ENCODE measurements around the gene SCGB1C2. TPM values are rescaled to one million over a fixed set of nuclear protein-coding genes. Genes with fewer than 3 reads are reported as not detected.

SCGB1C2 gene
- total and polyA plus RNA-seq, 2 donors (not counting 3 experiments of a cell fraction or from before 2014, with no cell fraction given): not detected

GRCh38 chr17:146546-146945 is 9.2 kb downstream of the SCGB1C2 start:
- Histone ChIP-seq H3K4me1 (ENCODE audit: control insufficient read depth, extremely low read depth, insufficient read depth, low read length) (no peaks in the 10 kb centered on the region), H3K9me3 (replicated peaks; ENCODE audit: control insufficient read depth, insufficient read depth, low read length) (no peaks in the 10 kb centered on the region), H2AFZ (ENCODE audit: low read depth, low read length) (no peak overlapping the region), H3K36me3 (ENCODE audit: control insufficient read depth in 2 of 2, extremely low read depth in 1 of 2, insufficient read depth in 2 of 2, low read length in 2 of 2) (no peaks in the 10 kb centered on the region), H4K20me1 (replicated peaks; ENCODE audit: control insufficient read depth, extremely low read depth, insufficient read depth, low read length) (no peaks in the 10 kb centered on the region), H3K9me1 (replicated peaks; ENCODE audit: control insufficient read depth, extremely low read depth, insufficient read depth, low read length) (no peaks in the 10 kb centered on the region), H3K27me3 (ENCODE audit: control insufficient read depth in 2 of 2, insufficient read depth in 2 of 2, low read length in 2 of 2) (no peaks in the 10 kb centered on the region), H3K4me2 (ENCODE audit: insufficient read depth, low read length) (no peak overlapping the region), H3K9ac (replicated peaks; ENCODE audit: extremely low read depth, insufficient read depth, low read length) (no peak overlapping the region), H3K79me2 (ENCODE audit: control insufficient read depth, insufficient read depth, low read length) (no peaks in the 10 kb centered on the region), H3K27ac (ENCODE audit: insufficient read depth, low read depth, low read length) (no peak overlapping the region), H3K4me3 (replicated peaks in 1 of 3; ENCODE audit: insufficient read depth in 1 of 3, low read depth in 1 of 3, low read length in 3 of 3) (no peak overlapping the region)
- DNase-seq (ENCODE audit: low read depth, low spot score) (no peak), FAIRE-seq (no peak)
- TF ChIP-seq FOS (IDR thresholded peaks at IDR 0.05; ENCODE audit: borderline replicate concordance, insufficient read depth, low read length): no peak
- TF ChIP-seq, protein P1, sequence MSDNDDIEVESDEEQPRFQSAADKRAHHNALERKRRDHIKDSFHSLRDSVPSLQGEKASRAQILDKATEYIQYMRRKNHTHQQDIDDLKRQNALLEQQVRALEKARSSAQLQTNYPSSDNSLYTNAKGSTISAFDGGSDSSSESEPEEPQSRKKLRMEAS (IDR thresholded peaks at IDR 0.05; ENCODE audit: insufficient read depth, insufficient read length): no peak
- dilution Hi-C loops (cut with MboI; ENCODE audit: extremely low pct_ligation_motif_present, low sequenced_read_pairs): no loop called here
- intact Hi-C loops (cut with micrococcal nuclease): loop anchor here (5.0 kb wide), 1 partner anchor 556 kb away; no protein-coding TSS in a partner anchor
- ChIA-PET CTCF (interaction anchor here (3.1 kb wide), 1 partner anchor 240 kb away, joined by 20 read pairs; no protein-coding TSS in a partner anchor), POLR2A (interaction anchor here (0.6 kb wide), 1 partner anchor 997 kb away, joined by 10 read pairs; no protein-coding TSS in a partner anchor)
- no TSS peak for BruUV-seq (replicated peaks)

DNA sequence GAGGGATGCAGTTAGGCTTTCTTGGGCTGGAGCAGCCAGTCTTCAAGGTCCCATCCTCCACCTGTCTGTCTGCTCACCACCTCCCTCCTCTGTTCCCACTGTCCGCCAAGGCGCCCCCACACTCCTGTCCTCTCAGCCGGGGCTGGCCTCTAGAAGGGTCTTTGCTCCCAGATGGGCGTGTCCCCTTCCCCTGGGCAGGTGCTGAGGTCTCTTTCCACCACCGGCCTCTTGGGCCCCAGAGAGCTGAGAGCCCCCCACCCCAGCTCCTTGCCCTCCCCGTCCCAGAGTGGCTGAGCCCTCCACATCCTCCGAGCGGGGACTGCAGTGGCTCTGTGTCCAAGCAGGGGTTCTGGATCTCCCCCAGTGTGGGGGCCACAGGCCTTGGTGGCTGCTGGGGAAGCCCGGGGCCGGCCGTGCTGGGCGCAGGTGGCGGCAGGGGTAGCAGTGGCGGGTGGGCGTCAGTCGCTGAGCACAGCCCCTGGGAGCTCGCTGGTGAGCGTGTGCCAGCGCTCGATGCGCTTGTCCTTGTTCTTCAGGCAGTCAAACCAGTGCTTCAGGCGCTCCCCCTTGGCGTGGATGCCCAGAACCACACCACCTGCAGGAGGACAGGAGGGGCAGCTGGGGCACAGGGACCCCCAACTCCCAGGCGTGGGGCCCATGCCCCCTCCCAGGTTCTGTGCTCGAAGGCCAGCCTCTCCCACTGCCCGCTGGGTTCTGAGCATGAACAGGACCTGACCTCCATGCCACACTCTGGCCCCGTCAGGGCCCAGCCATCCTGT is 9.8 kb downstream of the SCGB1C2 start:
- Histone ChIP-seq H3K9ac (replicated peaks; ENCODE audit: extremely low read depth, insufficient read depth, low read length) (no peak overlapping the region), H3K36me3 (ENCODE audit: control insufficient read depth in 2 of 2, extremely low read depth in 1 of 2, insufficient read depth in 2 of 2, low read length in 2 of 2) (no peaks in the 10 kb centered on the region), H3K4me3 (replicated peaks in 1 of 3; ENCODE audit: insufficient read depth in 1 of 3, low read depth in 1 of 3, low read length in 3 of 3) (no peak overlapping the region), H3K4me1 (ENCODE audit: control insufficient read depth, extremely low read depth, insufficient read depth, low read length) (no peaks in the 10 kb centered on the region), H3K27ac (ENCODE audit: insufficient read depth, low read depth, low read length) (no peak overlapping the region), H2AFZ (ENCODE audit: low read depth, low read length) (no peak overlapping the region), H3K9me1 (replicated peaks; ENCODE audit: control insufficient read depth, extremely low read depth, insufficient read depth, low read length) (no peaks in the 10 kb centered on the region), H3K4me2 (ENCODE audit: insufficient read depth, low read length) (no peak overlapping the region), H3K27me3 (ENCODE audit: control insufficient read depth in 2 of 2, insufficient read depth in 2 of 2, low read length in 2 of 2) (no peaks in the 10 kb centered on the region), H3K79me2 (ENCODE audit: control insufficient read depth, insufficient read depth, low read length) (no peaks in the 10 kb centered on the region), H4K20me1 (replicated peaks; ENCODE audit: control insufficient read depth, extremely low read depth, insufficient read depth, low read length) (no peaks in the 10 kb centered on the region), H3K9me3 (replicated peaks; ENCODE audit: control insufficient read depth, insufficient read depth, low read length) (no peaks in the 10 kb centered on the region)
- dilution Hi-C loops (cut with MboI; ENCODE audit: extremely low pct_ligation_motif_present, low sequenced_read_pairs) (no loop called here), intact Hi-C loops (cut with micrococcal nuclease) (loop anchor here (5.0 kb wide), 1 partner anchor 555 kb away; no protein-coding TSS in a partner anchor)
- no peak for TF ChIP-seq MYC (IDR thresholded peaks at IDR 0.05; ENCODE audit: low read depth, low read length)
- CTCF ChIA-PET: no interaction called here
- no peak for FAIRE-seq
- POLR2A ChIA-PET: no interaction called here
- DNase-seq (ENCODE audit: low read depth, low spot score): no peak
- no TSS peak for BruUV-seq (replicated peaks)
